NCI-H1048 (cell line): ENCODE results near the gene TIAM1.

Experiments
- DNase-seq: peaks from one replicate; lab custom pipeline; 2025; lab: John Stamatoyannopoulos, UW

TIAM1 gene

DNA sequence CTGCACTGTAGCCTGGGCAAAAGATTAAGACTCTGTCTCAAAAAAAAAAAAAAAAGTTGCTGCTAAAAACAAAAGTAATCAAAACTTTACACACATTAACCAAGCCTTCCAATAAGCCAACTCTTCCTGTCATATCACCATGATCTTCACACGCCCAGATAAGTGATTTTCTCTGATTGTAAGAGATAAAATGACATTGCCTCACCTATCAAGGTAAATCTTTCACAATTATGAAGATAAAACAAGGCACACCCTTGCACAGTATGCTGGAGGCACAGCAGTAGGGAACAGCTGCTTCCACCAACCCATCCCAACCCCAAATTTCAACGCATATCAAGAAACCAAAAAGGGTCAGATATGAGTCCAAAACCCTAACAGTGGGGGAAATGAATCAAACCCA lies 8.8 kb upstream of the TIAM1 start:
- DNase-seq = no peak

DNA sequence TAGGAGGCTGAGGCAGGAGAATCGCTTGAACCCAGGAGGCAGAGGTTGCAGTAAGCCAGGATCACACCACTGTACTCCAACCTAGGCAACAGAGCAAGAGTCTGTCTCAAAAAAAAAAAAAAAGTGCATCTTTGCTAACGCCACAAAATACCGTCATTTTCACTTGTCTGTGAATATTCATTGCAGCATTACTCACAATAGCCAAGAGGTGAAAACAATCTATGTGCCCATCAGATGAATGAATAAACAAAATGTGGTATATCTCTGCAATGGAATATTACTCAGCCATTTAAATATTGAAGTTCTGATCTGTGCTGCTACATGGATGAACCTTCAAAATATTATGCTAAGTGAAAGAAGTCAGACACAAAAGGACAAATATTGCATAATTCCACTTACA lies 7.9 kb upstream of the TIAM1 start:
- DNase-seq = no peak

DNA sequence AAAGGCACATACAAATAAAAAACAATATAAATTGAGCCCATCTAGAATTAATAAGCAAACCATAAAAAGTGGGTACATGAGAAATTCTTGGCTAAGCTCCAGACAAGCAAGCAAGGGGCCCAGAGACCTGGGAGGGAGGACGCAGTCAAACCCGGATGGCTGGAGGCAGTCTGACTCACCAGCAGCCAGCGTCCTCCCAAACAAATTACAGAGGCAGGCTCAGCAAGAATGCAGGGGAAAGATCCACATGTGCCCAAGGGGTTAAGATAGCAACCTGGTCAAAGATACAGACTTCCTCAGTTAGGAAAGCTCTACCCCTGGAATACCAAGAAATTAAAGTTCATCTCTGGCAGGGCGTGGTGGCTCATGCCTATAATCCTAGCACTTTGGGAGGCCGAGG lies 7.4 kb upstream of the TIAM1 start:
- DNase-seq = no peak

DNA sequence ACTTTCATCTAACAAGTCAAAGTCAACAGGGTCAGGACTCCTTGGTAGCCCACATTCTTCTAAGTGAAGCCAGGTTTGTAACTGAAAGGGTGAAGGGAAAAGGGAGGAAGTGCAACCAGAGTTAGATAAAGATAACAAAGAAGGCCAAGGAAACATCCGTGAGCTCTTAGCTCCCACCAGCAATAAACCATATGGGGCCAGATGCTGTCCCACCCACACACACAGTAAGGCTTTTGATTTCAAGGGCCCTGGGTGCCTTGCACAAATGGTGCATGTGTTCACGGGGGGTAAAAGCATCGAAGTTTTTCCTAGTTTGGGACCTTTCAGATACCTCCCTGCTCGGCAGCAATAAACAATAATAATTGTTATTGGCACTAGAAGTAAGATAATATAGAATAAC lies 5.1 kb upstream of the TIAM1 start:
- no peak for DNase-seq

DNA sequence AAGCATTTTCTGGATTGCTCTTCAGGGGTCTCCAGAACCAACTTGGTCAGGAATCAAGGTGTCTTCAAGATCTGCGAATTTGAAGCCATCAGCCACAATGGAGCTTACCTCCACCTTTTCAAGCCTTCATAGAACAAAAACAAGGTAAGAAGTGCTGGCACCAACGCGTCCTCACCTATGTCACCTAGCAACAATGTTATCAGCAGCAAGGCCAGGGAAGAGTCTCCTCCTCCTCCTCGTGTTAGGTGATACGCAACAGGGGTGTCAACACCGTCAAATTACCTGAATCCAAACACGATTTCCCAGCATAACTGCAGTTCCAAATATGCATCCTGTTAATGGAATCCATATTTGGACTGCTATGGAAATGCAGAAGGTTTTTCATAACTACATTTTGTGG lies 4.1 kb upstream of the TIAM1 start:
- no peak for DNase-seq

DNA sequence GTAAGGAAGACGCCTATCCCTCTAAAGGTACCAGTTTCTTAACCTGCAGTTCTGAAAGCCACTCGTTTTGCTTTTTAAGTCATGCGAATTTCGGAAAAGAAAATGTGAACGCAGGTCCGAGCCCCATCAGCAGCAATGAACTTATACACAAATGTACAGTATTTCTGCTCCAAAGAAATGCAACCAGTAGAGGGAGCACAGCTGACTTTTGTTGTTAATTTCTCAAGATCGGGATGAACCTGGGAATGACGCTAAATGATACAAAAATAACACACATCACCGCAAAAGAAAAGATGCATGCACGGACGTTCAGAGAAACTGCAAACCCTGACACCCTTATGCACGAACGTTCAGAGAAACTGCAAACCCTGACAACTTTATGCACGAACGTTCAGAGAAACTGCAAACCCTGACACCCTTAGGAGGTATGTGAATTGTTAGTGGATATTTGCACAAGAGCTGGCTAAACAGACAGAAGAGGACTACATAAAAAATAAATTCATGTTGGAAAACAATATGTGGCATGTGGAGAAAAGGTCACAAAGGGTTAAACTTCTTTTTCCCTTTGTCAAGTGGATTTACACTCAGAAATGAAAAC lies 3.5 kb upstream of the TIAM1 start:
- no peak for DNase-seq

DNA sequence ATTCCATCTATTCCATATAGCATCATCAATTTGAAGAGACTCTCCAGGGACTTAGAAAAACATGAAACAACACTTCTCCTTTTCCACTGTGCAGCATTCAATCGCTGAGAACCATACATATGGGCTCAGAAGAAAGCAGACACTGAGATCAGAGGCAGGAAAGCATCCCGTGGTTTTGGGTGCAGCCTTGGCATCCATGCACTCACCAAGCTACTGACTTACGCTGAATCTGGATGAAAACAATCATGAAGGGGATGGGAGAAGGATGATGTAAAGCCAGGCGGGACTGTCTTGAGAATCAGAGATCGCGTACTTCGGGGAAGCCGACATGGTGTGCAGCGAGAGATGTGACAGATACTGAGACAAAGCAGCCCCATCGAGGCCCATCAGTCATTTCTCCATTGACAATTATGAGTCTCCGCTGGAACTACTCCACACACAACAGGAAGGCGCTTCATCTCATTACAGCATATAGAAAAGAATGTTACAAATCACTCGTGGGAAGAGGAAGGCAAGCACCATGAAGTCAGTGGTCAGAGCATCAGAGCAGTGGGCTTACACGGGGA lies 2.3 kb upstream of the TIAM1 start:
- DNase-seq = no peak

DNA sequence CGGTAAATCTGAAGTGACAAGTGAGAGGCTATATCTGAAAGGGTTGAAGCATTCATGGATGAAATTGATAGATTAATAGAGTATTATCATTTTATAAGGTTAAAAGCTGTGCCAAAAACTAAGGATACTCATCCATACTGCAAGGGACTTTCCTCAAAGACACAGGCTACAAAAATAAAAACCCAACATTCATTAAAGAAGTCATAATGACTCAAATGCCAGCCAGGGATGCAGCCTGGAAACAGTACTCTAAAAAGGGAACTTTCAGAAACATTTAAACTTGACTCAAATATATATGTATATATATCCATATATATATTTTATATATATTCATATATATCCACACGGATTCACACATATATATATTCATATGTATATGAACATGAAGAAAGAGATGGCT lies 1.1 kb upstream of the TIAM1 start:
- no peak for DNase-seq

DNA sequence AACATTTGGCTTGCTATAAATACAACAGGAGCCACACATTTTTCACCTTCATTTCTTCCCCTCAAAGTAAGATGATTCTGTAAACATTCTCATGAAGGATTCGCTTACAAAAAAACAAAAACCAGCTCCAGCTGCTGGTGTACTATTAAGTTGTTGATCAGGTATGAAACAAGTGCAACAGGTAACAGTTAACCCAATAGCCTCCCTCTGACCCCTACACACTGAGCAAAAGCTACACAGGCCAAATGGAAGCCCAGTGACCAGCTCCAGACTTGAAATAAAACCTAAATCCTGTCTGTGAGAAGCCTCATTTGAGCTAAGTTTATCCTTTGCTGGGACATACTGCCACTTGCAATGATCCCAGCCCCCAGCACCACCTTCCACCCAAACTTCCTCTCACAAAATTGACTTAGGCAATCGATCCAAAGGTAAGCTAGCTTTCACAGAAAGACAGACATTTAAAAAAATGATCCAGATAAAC lies 991 bp downstream of the TIAM1 start:
- DNase-seq = no peak

DNA sequence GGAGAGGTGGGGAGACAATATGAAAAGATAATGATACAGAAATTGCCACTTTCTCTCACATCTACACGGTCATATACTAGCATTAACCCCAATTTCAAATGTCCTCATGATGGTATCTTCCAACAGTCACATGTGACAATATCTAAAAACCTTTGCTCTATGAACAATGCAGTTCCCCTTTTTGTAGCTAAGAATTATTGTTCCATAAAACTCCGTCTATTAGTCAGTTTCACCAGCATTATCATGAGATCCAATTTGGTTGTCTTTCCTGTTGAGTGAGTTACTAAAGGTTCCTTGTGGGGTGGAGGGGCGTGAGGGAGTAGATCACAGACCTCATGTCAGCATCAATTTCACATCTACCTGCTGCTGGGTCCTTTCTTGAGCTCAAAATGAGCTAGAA lies 1.7 kb downstream of the TIAM1 start:
- DNase-seq = no peak

DNA sequence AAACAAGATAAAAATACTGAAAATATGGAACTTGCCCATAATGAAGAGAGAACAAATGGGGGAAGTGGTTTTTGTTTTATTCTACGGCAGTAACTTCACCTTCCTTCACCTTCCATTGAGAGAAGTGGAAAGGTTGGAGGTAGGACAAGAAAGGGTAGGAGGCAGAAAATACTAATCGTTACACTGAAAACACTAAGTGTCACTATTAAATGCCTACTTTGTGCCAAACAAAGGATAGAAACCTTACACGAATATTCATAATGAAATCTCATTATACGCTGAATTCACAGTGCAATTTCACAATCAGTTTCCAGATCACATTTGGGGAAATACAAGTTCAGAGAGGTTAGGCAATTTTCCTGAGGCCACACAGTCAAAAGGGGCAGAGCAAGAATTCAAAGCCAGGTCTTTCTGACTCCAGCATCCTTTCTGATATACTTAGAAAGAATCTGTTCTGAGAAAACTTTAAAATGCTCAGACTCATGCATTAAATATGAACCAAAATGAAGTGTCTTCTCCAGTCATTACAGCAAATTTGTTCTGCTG lies 3.0 kb downstream of the TIAM1 start:
- DNase-seq = no peak

DNA sequence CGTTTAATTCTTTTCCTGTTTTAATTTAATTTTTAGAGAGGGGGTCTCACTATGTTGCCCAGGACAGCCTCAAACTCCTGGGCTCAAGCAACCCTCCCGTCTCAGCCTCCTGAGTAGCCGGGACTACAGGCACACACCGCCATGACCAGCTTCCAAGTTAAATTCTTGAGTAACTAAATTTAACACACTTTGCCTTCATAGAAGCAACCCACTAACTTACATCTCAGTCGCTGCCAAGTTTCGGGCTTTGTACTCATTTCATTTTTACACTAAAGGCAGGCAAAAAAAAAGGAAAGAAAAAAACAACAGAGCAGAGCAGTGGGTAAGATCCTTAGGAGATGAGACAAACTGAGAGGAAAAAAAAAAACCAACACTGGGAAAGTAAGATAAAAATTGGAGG lies 3.5 kb downstream of the TIAM1 start:
- no peak for DNase-seq

DNA sequence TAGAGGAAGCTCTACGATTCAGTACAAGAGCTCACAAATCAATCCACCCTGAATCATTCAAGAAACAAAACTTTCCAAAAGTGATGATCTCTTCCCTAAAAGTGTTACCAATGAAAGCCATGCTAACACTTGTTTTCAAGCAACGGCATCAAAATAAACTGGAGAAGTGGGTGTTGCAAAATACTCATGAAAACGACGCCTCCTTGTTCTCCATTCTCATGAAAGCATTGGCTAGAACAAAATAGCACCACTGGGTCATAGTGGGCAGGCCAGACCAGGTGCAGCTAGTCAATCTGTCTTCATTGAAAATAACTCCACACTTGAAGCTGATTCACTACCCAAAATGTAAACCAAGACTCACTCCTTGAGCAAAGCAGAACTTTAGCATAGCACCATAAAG lies 4.3 kb downstream of the TIAM1 start:
- no peak for DNase-seq

DNA sequence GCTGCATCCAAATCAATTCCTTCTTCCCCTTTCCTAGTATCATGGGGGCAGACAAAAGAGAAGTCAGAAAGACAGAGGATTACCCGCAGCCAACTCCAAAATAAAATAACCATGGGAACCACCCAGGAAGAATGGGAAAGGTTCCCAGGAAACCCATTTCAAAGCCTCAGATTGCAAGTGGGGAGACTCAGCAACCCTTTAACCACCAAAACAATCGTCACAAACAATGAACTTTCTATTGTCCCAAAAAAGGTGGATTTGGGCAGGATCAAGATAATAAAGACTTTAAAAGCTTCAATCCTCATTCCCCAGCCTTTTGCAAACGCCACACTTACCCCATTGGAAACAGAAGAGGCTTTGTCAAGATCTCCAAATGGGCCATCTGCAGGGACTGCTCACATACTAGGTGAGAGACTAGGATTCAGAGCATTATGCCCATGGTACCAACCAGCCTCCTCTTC lies 5.1 kb downstream of the TIAM1 start:
- DNase-seq = no peak

DNA sequence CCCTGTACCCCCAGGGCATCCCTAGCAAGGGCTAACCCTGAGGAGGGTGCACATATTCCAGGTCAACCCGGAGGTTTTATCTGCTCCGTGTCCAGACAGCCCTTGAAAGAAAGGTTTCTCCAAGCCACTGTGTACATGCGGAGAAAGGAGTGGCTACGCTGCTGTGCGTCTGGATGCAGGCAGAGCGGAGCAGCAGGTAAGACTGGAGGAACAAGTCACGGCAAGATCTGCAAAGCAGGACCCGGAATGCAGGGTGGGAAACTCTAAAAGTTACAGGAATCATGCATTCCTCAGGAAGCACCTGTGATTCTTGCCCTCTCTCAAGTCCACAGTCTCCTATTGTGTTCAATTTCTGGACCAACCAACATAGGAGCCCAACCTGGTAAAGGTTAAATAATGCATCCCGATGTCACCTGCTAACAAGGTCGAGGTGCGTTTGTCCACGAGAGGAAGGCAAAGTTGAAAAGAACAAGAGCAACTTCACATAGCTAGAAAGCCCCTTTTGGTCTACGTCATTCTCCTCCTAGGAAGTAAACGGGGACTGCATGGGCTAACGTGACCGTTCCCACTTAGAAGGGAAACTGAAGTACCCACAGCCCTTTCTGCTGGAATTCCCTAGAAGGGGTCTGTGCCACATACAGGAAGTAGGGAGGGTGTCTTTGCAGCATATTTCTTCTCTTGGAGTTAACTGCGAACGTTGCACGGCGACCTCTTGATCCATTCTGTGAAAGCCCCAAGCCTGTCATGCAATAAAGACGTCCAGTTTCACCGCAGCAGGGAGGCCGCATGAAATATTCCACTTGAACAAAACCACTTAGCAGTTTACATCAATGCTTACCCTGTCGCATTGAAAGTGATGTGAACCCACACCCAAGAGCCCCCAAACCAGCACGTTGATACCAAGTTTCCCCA lies 5.8 kb downstream of the TIAM1 start:
- DNase-seq = no peak

DNA sequence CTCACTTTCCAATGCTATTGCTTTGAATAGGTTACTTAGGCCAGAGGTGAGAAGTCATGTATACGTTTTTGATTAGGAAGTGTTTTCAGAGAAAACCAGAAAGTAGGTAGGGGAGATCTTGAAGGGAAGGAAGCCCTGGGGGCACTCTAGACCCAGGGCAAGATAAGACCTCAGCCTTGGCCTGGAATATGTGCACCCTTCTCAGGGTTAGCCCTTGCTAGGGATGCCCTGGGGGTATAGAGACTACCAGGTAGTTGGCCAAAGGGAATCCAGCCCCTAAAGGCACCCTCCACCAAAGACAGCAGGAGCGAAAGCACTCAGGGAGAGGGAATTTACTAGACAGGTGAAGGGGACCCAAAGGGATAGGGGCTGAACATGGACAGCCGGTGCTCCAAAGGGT lies 7.0 kb downstream of the TIAM1 start:
- no peak for DNase-seq

DNA sequence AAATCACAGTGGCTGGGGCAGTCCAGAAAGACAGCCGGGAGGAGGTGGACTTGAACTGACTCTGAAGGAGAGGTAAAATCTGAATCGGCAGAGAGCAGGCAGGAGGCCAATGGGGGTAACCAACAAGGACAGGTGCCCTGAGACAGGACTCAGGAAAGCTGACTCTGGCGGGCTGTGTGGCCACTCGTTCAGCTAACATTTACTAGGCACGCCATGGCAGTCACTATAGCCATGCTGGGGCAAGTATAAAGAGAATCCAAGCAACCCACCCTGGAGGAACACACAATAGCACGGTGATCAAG lies 7.4 kb downstream of the TIAM1 start:
- no peak for DNase-seq

DNA sequence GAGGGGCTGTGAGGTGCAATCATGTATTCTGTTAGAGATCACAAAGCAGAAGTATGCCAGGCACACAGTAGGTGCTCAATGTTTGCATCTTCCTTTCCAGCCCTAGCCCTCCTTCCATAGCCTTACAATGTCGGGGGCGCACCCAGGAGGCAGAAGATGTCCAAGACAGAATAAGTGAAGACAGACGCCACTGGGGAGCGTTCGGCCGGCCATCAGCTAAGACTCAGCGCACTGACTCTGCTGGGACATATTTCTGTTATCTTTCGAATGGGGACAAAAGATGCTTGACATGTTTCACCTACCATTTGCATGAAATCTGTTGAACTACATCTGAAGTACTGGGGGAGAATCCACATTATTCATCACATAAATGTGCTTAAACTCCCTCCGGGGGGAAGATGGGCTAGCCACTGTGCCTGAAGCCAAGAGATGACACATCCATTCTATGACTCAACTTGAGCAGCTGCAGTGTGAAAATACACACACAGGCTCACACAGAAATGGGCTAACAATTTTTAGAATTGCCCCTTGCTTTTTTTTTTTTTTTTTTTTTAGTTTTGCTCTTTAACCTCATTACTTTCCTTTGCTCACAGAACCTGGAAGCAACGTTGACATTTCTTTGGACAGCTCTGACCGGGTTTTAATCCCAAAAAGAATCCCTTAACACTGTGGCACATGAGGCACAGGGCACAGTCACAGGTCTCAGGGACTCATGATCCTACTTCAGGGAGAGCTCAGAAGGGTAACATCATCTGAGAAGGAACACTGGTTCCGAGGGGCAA lies 7.9 kb downstream of the TIAM1 start:
- DNase-seq = no peak

DNA sequence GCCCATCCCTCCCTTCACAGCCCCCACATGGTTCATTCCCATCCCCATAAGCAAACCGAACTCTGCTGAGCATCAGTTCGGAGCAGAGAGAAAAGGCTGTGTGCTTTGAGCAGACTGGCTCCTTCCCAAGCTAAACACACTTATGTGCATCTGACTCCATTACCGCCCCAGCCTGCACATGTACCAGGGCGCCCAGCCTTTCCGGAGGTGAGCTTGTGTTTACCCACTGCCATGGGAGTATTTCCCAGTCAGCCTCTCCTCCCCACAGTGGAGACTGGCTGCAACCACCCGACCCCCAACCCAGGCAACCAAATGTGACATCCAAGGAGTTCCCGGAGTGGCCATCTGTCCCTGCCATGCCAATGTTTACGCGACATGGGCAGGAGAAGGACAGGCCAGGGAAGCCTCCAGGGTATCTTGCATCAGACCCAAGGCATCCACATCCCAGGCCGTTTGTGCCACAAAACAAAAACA lies 9.4 kb downstream of the TIAM1 start:
- no peak for DNase-seq

DNA sequence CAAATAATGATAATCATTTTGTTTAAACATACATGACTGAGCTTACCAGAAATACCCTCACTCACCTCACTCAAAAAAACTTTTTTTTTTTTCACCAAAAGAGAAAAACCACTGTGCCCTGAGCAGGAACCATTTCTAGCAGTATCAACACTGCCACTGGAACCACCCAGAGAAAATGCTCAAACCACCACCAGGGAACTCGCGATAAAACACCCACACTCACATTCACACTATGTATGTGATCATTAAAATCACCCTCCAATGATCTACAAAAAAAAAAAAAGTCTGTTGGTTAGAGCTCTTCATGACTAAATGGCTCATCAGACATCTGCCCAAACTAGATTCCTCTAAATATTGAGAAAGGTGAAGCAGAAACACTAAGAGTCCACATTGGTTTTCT lies 11.5 kb downstream of the TIAM1 start:
- DNase-seq = no peak

DNA sequence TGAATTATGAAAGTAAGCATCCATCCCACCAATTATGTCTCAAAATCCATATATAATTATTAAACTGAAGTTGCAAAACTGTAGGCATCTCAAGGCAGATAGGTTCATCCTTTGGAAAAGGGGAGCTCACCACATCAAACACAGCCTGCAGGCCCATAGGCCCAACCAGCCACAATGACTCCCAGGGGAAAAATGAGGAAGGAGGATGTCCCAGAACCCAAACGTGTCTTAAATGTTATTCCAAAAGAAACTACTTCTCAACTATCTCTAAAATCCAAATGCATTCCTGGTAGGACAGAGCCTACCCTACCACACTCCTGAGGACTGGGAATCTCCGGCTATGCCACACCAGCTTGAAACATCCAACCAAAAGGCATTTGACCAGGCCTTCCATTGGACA lies 12.8 kb downstream of the TIAM1 start:
- DNase-seq = no peak

DNA sequence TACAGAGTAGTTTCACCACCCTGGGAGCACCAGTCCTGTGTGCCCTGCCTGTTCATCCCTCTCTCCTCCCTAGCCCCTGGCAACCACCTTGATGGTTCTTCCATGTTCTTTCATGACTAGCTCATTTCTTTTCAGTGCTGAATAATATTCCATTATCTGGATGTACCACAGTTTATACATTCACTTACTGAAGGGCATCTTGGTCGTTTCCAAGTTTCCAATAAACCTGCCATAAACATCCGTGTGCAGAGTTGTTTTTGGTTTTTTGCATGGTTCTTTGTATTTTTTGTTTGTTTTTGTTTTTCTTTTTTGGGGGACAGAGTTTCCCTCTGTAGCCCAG lies 13.9 kb downstream of the TIAM1 start:
- no peak for DNase-seq
